CD4-positive, alpha-beta T cell treated with Interleukin-12 subunit alpha and Interleukin-12 subunit beta, for 1 hour (primary cell): ENCODE measurements around the gene KDM1B.
A peak's percentile ranks its signal among the peaks of the same experiment; 100 is the strongest.
"Not testable (repeated sequence)": the region's sequence is repeated elsewhere in the genome, so short reads cannot be mapped to it uniquely, and the experiment has no call there.

ENCODE experiments used
- DNase-seq: peaks from one replicate; pipeline ENCODE4 v3.0.0-alpha.2; 2020

KDM1B gene

DNA sequence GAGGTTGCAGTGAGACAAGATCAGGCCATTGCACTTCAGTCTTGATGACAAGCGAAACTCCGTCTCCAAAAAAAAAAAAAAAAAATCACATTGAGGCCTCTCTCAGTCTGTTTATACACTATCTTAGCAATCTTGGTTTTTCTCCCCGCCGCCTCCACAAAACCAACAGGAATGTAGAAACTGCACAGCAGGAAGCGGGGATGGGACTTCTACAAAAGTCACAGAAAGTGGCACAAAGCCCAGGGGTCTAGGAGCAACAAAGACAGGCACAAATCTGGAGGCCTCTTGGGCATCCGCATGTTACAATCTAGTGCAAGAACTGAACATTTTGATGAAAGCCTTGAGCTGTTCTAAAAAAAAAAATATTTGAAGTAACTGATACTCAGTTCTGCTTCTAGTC lies 48.6 kb downstream of the KDM1B start:
- no peak for DNase-seq

DNA sequence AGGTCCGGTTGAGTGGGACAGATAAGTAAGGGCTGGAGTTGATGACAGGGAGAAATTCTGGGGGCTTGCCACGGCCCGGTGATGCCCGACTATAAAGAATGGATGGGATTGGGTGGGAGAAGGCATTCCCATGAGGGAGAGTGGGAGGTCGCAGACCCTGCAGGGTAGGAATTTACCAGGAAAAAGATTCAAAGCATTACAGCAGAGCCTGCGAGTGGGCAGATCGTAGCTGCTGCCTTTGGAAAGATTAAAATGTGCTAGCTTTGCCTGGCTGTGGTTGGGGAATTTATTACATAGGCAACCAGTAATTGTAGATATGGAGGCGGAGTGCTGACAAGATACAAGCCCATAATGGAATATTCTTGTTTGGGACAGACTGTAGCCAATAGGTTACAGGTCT lies 49.5 kb downstream of the KDM1B start:
- DNase-seq: no peak

DNA sequence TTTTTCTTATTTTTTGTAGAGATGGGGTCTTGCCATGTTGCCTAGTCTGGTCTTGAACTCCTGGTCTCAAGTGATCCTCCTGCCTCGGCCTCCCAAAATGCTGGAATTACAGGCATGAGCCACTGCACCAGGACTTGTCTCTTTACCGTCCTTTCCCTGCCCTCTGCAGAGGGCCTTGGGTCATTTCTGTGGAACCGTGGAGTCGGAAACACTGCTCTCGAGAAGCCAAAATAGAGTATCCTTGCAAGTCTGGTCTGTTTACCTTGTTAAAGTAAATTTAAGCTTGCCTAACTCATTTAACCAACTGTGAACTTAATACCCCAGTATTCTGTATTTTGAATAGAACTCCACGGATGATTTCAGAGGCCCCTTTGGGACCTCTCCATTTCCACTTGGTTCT lies 51.4 kb downstream of the KDM1B start:
- DNase-seq: no peak

DNA sequence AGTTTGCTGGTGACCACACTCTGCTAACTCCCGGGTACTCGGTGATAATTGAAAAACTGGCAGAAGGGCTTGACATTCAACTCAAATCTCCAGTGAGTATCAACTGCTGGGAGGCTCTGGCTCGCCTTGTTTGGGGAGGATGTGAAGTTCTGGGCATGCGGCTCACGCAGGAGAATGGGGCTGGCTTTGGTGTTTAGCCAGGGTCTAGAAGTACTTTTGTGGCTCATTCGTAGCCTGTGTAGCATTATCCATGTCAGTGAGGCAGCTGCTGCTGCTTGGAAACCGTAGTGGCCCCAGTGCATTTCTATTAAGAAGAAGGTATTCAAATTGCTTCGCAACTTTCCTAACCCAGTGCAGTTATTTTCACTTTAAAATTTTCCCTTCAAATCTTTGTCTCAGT lies 52.2 kb downstream of the KDM1B start:
- DNase-seq: no peak

DNA sequence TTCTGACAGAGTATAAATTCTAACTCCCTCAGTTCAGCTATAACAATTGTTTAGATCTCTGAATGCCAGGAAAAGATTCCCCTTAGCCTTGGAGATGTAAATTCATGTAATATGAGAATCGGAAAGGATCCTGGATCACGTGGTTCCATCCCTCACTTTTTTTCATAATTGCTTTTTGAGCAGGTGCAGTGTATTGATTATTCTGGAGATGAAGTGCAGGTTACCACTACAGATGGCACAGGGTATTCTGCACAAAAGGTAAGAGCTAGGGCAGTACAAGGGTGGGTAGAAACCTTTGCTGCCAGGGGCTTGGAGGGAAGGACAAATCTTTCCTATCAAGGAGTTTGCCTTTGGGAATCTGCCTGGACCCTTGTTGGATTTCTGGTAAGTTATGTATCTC lies 52.7 kb downstream of the KDM1B start:
- DNase-seq: no peak

DNA sequence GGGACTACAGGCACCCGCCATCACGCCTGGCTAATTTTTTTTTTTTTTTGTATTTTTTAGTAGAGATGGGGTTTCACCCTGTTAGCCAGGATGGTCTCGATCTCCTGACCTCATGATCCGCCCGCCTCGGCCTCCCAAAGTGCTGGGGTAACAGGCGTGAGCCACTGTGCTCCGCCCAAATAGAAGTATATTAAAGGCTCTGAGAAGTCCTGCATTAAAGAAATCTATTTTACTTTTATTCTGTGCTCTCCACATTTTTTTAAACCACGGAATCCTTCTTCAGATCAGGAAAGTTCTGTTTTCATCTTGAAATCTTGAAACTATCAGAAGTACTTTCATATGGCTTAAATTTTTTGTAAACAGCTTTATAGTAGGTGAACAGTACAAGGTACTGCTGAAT lies 53.6 kb downstream of the KDM1B start:
- not testable (repeated sequence) for DNase-seq

DNA sequence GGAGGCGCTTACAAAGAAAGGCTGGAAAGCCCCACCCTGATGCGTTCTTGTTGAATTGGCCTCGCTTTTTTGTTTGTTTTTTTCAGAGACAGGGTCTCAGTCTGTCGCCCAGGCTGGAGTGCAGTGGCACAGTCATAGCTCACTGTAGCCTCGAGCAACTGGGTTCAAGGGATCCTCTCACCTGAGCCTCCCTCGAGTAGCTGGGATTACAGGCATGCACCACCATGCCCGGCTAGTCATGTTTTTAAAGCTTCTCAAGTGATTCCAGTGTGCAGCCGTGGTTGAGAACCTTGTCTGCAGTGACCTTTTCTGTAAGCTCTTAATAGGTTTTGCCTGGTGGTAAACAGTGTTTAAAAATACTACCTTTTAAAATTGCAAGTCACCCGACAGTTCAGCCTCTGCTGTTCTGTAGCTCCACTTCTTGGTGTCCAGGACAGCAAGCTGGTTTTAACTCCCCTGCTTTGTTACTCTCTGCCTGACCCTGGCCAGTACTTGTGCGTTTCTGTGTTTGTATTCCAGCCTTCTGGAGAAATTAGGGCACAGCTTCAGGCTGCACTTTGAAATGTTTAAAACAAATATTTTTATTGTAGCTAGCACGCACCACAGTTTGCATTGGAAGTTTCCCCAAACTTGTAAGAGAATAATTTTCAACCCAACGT lies 54.4 kb downstream of the KDM1B start:
- no peak for DNase-seq

DNA sequence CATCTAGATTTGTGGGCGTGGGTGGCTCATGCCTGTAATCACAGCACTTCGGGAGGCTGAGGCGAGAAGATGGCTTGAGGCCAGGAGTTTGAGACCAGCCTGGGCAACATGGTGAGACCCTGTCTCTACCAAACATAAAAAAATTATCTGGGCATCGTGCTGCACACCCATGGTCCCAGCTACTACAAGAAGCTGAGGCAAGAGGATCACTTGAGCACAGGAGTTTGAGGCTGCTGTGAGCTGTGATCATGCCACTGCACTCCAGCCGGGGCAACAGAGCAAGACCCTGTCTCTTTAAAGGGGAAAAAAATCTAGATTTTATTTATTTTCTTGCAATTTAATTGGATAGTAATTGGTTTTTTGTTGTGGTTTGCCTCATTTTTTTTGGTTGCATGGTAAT lies 55.5 kb downstream of the KDM1B start:
- DNase-seq: no peak

DNA sequence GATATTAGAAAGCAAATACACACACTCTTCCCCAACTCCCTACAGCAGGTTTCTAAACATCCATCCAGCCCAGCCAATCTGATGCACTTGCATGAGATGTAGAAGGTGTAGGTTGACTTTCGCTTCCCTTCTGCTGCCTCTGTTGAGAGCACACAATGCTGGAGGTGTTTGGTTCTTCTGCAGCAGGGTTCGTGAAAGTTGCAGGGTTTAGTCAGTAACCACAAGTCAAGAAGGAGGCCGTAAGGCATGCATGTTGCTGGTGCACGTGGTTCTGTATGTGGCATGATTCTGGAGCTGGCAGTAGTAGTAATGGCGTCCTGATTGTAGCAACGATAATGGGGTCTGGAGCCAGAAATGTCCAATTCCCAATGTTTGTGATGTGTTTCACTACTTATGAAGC lies 56.1 kb downstream of the KDM1B start:
- DNase-seq: no peak

DNA sequence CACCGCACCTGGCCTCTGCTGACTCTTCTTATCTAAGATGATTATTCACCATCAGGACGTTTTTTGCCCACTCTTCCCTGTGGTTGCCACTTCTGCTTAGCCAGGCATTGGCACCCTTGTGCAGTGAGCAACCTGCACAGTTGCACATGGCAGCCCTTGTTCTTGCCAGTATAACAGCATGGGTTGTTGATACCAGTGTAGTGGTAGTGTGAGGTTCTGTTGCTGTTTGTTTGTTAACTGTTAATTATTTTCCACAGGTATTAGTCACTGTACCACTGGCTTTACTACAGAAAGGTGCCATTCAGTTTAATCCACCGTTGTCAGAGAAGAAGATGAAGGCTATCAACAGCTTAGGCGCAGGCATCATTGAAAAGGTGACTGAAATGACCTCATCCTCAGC lies 57.0 kb downstream of the KDM1B start:
- no peak for DNase-seq

DNA sequence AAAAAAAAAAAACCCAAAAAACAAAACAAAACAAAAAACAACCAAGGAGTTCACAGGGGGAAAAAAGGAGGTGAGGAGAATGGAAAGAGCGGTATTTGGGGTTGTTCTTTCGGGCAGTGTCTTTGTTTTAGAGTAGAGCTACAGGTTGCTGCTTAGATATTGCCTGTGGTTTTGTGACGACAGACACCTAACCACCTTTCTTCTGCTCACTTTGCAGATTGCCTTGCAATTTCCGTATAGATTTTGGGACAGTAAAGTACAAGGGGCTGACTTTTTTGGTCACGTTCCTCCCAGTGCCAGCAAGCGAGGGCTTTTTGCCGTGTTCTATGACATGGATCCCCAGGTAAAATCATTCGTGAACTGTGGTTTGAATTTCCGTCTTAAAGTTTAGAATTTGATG lies 58.2 kb downstream of the KDM1B start:
- DNase-seq: peak; percentile 12

DNA sequence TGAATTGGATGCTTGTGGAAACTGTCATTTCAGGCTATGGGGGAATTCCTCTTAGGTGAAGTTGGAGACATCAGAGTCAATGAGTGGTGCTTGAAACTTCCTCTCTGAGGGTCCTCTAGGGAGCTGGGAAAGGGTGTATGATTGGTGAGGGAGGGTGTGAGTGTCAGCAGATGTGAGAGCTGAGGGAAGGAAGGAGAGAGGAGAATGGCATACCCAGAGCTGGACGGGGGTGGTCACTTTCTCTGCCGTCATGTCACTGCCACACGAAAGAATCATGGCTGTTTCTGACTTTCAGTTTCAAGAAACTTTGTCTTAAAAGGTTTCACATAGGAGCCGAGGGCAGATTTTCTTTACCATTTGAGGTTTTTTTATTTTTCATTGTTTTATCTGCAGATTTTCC lies 58.8 kb downstream of the KDM1B start:
- DNase-seq: no peak

DNA sequence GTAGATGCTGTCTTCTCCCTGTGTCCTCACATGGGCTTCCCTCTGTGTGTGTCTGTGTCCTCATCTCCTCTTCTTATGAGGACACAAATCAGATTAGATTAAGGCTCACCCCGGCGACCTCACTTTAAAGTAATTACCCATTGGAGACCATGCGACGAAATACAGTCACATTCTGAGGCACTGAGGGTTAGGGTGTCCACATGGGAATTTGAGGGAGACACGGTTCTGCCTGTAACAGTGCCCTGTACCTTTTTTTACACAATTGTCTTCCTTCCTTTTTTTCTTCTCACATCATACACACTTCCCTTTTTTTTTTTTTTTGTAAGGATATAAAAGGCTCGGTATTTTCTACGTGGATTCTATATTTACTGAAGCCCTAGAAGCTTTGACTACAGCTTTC lies 60.2 kb downstream of the KDM1B start:
- DNase-seq: no peak

DNA sequence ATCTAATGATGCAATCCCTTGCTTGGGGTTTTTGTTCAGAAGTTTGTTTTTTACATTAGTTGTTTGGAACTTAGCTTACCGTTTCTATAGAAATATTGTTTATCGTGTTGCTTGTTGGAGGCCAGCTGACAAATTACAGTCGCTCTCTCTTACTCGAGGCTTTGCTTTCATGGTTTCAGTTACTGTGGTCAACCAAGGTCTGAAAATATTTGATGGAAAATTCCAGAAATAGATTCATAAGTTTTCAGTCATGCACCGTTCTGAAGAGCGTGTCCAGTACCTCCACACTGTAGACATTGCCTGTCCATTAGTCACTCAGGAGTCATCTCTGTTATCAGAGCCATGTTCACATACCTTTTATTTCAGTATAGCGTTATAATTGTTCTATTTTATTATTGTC lies 61.2 kb downstream of the KDM1B start:
- no peak for DNase-seq

DNA sequence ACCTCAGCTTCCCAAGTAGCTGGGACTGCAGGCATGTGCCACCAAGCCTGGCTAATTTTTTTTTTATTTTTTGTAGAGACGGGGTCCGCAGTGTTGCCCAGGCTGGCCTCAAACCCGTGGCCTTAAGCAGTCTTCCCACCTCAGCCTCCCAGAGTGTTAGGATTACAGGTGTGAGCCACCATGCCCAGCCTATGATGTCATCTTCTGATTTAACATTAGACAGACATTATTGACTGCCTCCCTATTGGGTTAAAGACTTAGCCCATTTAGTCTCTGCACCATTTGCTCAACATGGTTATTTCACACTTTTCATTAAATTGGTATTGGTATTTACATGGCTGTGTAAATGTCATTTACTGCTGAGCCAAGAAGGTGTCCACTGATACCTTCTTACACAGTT lies 63.0 kb downstream of the KDM1B start:
- DNase-seq: no peak

DNA sequence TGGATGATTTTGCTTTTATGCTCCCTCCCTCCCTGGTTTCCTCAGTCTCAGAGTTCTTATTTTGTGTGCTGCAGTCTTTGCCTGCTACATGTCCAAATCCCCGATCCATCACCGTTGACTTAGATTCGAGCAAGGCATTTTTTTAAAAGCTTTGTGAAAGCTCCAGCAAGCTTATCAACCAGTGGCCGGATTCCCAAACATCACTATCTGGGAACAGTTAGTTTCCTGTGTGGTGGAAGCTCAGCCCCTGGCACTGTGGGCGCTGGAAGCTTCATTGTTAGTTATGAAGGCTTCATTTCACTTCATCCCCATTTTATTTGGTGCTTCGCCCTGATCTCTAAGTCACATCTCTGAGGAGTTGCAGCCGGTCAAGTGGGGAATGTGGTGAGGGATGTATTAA lies 64.4 kb downstream of the KDM1B start:
- no peak for DNase-seq

DNA sequence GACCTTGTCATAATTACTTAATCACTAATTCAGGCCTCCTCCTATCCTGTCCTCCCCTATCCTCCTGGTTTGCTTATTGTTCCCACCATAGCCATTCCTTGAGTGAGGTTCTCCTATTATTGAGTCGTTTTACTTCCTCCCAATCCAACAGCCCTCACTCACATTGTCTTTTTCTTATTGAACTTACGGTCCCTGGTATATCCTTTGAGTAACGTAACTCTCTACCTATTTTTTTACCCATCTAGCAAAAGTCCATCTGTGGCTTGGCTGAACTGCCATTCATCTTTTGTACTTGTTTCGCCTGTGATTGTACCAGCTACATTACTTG lies 66.0 kb downstream of the KDM1B start:
- DNase-seq: no peak

DNA sequence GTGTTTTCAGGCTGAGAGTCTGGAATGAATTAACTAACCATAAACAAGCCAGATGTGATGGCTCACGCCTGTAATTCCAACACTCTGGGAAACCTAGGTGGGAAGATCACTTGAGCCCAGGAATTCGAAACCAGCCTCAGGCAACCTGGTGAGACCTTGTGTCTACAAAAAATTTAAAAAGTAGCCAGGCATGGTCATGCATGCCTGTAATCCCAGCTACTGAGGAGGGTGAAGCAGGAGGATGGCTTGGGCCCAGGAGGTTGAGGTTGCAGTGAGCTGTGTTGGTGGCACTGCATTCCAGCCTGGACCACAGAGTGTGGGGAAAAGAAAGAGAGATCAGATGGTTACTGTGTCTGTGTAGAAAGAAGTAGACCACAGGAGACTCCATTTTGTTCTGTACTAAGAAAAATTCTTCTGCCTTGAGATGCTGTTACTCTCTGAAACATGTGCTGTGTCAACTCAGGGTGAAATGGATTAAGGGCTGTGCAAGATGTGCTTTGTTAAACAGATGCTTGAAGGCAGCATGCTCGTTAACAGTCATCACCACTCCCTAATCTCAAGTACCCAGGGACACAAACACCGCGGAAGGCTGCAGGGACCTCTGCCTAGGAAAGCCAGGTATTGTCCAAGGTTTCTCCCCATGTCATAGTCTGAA lies 71.4 kb downstream of the KDM1B start:
- not testable (repeated sequence) for DNase-seq

DNA sequence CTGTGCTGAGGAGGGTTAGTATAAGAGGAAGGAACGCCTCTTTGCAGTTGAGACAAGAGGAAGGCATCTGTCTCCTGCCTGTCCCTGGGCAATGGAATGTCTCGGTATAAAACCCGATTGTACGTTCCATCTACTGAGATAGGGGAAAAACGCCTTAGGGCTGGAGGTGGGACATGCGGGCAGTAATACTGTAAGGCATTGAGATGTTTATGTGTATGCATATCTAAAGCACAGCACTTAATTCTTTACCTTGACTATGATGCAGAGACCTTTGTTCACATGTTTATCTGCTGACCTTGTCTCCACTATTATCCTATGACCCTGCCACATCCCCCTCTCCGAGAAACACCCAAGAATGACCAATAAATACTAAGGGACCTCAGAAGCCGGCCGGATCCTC lies 71.9 kb downstream of the KDM1B start:
- DNase-seq: not testable (repeated sequence)

DNA sequence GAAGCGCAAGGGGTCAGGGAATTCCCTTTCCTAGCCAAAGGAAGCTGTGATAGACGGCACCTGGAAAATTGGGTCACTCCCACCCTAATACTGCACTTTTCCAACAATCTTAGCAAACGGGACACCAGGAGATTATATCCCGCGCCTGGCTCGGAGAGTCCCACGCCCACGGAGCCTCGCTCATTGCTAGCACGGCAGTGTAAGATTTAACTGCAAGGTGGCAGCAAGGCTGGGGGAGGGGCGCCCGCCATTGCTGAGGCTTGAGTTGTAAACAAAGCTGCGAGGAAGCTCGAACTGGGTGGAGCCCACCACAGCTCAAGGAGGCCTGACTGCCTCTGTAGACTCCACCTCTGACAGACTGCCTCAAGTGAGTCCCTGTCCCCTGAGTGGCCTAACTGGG lies 73.4 kb downstream of the KDM1B start:
- DNase-seq: not testable (repeated sequence)

DNA sequence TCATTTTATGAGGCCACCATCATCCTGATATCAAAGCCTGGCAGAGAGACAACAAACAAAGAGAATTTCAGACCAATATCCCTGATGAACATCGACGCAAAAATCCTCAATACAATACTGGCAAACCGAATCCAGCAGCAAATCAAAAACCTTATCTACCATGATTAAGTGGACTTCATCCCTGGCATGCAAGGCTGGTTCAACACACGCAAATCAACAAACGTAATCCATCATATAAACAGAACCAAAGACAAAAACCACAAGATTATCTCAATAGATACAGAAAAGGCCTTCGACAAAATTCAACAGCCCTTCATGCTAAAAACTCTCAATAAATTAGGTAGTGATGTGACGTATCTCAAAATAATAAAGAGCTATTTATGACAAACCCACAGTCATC lies 76.6 kb downstream of the KDM1B start:
- not testable (repeated sequence) for DNase-seq

DNA sequence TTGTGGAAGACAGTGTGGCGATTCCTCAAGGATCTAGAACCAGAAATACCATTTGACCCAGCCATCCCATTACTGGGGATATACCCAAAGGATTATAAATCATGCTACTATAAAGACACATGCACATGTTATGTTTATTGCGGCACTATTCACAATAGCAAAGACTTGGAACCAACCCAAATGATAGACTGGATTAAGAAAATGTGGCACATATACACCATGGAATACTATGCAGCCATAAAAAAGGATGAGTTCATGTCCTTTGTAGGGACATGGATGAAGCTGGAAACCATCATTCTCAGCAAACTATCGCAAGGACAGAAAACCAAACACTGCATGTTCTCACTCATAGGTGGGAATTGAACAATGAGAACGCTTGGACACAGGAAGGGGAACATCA lies 78.5 kb downstream of the KDM1B start:
- DNase-seq: not testable (repeated sequence)

DNA sequence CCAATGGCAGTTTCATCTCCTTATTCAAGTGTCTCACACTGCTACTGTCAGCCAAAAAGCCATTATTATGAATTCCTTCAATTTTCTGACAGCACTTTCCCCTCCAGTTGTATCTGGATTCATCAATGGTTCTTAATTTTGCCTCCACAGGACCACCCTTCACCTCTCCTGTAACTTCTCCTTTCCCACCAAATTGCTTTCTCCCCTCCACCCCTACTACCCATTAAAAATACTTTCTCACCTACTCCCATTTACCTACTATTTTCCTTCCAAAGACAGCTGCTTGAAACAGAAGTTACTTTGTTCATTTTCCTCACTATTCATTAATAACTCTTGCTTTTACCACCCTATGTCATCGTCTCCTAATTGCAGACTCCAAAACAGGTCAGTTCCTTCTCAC lies 79.3 kb downstream of the KDM1B start:
- no peak for DNase-seq

DNA sequence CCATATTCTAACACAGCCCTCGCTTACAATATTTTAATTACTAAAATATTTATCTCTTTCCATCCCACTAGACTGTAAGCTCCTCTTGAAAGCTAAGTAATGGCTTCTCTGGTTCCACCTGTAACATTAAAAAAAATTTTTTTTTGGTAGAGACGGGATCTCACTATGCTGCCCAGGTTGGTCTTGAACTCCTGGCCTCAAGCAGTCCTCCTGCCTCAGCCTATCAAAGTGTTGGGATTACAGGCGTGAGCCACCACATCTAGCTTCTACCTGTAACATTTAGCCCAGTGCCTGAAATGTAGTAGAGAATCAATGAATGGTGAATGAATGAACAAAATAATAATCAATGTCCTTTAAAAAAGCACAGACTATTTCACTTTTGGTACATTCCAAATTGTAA lies 80.3 kb downstream of the KDM1B start:
- DNase-seq: no peak

DNA sequence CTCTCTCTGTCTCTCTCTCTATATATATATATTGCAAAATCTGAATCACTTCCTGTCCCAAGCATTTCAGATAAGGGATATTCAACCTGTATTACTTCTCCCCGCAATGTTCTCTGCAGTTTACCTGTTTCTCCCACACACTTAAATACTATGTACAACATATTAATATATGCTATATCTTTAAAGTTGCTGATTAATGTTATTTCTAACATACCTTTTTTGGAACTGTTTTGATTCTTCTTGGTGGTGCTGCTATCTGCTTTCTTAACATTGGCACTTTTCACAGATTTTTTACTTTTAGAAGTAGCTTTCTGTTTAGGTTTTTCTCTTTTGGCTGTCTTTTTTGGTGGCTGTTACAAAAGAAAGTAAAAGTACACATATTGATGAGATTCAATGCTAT lies 81.9 kb downstream of the KDM1B start:
- DNase-seq: no peak
